Stimulated activated CD8-positive, alpha-beta memory T cell treated with anti-CD3 and anti-CD28 coated beads, Interleukin-4, amount 100 ng/mL, for 4 hours (primary cell): Measurements from ENCODE around the gene VDAC1.
A peak's percentile ranks its signal among the peaks of the same experiment; 100 is the strongest.
"Not testable (repeated sequence)": the region's sequence is repeated elsewhere in the genome, so short reads cannot be mapped to it uniquely, and the experiment has no call there.

Experiments used
- DNase-seq, 2 donors: peaks; one replicate each; pipeline ENCODE4 v3.0.0-alpha.2; 2020; ENCODE audit warnings: low read depth in 2 of 2, low spot score in 1 of 2

Gene VDAC1

DNA sequence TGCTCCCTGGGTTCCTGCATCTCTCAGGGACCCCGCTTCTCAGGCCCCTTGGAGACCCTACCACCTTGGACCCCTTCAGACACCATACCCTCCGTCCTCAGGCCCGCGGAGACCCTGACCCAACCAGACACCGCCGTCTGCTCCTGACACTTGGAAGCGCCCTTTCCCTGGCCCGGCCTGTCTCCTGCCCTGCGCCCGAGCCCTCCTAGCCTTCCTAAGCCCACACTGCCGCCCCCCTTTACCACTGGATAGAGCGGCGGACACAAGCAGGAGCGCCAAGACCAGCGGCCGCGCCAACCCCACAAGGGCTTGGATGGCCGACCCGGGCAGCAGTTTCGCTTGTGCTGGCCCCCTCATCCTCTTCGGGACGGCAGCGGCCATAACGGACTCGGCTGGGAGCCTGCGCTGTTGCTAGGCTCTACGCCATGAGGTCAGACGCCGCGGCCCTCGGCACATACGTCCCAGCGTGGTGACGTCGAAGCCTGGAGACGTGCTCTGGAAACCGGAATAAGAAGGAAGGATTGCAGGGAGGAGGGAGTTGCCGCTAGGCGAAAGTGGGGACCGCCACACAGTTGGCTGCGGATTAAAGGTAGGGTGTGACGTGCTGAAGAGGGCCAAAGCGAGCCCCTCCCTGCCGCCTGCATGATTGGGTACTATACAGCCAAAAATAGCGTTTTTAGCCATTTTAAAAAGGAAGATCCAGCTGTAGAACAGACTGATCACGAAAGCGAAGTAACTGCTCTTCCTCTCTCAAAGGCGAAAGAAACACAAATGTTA is 36.4 kb downstream of the VDAC1 start, which contains the start of gene C5orf15:
Gene C5orf15 (minus strand): TSS at position 422 of the 777 bp plus-strand sequence. CDS start 41 bp downstream, at position 381.
- DNase-seq: peak; percentile 73 to 82

DNA sequence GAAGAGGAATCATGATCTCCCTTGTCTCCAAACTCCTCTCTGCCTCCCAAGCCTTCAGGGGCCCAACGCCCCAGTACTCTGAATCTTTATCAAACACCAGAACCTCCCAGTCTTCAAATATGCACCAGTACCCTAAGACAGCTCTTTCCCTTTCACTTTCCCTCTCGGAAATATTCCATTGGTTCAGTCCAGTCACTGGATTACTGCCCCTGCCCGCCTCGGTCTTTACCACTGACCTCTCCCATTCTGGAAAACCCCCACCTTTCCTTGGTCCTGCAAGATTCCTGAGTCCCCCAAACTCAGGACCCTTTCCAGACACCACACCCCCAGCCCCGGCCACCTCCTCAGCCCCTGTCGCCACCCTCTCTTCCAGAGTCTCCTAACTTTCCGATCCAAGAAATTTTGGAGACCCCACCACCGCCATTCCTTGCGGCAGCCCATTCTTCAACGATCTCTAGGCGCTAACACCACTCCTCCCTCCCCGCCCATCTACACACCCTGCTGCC is 37.0 kb downstream of the VDAC1 start:
- no peak for DNase-seq

DNA sequence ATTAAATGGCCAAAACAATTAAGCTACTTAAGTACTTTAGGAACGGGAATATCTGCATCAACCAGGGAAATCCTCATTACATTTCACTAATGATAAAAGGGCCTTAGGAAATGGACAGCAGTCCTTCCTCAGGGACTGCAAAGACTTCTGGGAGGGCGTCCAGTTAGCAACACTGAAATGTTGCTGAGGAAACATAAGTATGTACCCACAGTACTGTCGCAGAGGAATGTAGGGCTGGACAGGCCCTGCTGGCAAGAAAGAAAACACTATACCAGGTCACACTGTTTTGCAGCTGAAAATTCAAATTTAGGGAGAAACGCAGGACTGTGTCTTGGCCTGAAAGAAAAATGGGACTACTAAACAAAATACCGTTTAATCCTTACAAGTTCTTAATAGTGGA is 37.7 kb downstream of the VDAC1 start:
- DNase-seq: no peak

DNA sequence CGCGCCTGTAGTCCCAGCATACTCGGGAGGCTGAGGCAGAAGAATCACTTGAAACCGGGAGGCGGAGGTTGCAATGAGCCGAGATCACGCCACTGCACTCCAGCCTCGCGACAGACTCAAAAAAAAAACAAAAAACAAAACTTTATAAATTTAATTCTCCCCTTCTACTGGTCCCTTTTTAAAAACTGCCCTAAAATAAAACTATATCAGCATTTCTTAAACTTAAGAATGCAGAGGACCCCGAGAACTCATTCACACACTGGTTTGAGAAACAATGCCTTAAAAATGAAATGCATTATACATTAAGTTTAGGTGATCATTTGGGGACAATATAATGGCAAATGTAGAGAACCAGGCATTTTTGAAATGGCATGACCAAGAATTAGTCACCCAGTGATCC is 38.7 kb downstream of the VDAC1 start:
- no peak for DNase-seq

DNA sequence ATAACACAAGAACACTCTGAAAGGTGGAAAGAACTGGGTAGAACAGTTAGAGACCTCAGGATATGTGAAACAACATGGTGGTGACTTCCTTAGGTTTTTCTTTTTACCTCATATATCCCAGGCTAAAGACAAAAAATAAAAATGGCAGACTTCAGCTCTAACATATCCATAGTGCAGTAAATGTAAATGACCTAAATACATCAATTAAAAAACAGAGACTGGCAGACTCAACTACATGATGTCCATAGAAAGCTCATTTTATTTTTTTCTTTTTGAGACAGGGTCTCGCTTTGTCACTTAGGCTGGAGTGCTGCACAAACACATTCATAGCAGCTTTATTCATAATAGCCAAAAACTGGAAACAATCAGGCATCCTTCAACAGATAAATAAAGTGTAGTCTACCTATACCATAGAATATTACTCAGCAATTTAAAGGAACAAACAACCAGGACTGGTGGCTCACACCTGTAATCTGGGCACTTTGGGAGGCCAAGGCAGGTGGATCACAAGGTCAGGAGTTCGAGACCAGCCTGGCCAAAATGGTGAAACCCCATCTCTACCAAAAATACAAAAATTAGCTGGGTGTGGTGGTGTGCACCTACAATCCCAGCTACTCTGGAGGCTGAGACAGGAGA is 41.2 kb downstream of the VDAC1 start:
- DNase-seq: no peak

DNA sequence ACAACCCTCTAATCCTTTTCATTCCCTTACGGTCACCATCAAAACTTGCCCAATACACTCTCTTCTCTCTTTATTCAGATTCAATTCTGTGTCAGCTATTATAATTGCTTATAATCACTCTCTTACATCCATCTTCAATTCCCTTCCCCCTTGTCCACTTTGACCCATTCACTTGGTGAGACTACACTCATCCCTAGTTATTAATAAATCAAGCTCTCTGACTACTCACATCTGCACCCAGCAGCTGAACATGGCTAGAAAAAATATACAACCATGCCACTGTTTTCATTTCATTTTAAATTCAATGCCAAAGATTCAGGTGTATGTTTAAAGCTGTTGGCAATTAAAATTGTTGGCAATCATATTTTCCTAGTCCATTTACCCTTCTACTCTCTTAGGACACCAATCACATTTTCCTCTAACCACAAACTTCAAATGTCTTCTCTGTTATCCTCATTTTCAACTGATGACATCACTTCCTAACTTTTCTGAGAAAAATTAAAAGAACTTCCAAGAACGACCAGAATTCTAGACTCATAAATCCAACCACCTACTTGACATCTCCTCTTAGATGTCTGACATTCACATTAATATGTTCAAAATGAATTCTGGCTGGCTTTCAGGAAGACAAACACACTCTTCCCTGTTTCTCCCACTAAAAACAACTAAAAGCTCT is 41.8 kb downstream of the VDAC1 start:
- no peak for DNase-seq

DNA sequence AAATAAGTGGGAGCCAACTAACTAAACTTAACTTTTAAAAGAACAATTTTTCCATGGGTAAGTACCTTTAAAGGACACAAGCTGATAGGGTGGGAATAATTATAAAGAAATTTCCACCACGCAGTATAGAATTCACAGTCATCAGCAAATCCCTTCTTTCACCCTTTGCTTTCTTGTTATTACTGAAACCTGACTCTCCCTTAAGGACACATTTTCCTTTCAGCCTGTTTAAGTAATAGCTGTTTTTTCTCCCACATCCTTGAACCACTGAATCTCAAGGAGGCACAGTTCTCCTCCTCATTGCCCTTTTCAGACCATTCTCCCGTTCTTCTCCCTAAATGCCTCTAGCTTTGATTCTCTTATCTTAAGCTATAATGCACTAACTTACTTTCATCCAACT is 42.6 kb downstream of the VDAC1 start:
- no peak for DNase-seq

DNA sequence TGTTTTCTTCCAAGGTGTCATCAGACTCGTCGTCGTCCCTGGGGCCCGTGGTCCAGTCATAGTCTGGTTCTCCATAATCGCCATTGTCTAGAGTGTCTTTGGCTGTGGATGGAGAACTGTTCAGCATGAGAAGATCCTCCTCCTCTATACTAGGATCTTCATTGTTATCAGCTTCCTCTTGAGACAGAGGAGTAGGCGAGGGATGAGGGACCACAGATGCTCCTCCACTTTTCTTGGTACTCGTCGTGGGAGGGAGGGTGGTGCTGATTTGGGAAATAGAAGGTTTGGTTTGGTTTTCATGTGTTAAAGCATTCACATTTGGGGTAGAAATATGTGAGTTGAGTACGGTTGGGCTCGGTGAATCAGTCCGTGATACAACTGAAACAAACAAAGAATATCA is 45.1 kb downstream of the VDAC1 start:
- DNase-seq: no peak

DNA sequence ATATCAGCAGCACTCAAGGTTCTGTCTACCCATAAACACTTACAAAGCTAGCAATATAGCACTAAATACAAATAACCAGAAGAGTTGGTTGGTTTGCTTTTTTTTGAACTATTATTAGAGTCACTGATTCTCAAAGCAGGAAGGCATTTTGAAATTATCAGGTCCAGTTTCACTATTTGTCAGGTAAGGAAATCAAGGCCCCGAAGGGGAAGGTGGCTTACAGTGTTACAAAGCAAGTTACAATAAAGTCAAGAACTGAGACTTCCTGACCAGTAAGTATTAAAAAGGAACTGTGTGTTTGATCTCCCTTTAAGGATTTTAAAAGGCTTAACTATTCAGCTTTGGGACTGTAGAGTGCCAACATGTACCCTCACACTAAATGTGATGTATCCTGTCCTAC is 47.2 kb downstream of the VDAC1 start:
- DNase-seq: no peak

DNA sequence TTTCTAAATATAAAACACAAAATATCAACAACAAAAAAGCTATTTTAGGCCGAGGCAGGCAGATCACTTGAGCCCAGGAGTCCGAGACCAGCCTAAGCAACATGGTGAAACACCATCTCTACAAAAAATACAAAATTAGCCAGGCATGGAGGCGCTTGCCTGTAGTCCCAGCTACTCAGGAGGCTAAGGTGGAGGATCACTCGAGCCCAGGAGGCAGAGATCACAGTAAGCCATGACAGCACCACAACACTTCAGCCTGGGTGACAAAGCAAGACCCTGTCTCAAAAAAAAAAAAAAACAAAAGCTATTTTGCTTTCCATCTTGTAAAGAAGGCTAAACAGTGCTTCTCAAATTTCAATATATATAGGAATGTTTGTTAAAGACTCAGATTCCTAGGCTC is 47.7 kb downstream of the VDAC1 start:
- no peak for DNase-seq

DNA sequence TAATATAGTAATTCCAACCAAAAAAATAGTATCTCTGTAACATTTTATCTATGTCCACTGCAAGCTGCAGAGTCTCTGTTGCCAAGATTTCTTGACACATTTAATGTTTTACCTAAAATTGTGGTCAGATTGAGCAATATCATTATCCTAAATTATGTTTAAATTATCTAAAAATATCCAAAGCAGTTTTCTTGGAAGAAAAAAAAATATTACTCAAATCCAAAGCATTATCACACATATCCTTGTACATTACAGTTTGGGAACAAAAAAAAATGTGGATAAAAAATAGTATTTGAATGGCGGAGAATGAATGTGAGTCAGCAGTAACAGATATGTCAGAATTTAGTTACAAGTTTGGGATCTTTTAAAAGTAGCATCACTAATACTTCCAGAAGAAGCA is 48.6 kb downstream of the VDAC1 start:
- DNase-seq: not testable (repeated sequence)

DNA sequence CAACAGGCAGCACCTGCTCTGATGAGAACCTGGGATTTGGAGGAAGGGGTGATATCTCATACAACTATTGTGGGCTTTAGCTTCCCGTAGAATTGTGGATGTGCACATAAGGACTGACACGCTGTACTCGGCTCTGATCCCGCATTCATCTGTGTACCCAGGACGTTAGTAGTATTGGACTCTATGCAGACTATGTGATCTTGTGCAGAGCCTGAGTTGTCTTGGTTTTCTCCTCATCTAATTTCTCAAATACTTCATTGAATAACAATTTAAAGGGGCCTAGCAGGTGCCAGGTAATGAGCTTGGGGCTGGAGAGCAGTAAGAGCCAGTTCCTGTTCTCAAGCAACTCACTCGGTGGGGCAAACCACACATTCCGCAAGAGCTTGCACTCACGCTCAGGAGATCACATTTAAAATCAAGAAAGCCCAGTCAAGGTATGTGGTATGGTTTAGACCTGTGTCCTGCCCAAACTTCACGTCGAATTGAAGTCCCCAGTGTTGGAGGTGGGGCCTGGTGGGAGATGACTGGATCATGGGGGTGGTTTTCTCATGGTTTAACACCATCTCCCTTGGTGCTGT is 51.1 kb downstream of the VDAC1 start:
- DNase-seq: no peak

DNA sequence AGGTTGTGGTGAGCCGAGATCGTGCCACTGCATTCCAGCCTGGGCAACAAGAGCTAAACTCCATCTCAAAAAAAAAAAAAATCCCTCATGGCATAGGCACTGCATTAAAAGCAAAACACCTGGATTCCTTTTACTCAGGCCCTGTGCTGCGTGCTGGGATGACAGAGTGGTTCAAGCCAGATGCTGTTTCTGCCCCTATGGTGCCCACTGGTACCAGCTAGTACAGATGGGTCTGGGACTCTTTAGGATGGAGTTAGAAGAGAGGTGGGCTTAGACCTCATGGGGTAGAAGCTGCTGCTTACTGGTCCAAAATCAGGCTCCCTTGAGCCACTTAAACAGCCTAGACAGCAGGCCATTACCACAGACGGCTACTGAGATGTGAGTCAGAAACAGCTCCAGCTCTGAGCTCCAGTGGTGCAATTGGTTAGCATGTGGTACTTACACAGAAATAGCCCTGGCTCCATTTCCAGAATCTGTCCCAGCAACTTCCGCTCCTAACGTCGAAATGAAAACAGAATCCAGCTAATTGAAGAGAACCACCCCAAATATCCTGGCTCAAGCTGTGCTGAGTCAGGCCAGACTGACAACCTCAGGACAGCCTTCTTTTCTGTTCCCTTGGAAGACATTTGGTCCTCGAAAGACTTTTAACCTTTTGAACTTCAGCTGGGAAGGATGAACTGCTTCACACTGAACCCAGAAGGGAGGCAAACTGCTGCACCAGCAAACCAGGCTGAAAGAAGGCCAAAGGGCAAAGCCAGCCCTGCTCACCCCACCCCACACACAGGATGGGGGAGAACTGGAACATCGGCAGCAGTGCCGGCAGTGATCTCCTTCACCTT is 51.8 kb downstream of the VDAC1 start:
- DNase-seq: no peak

DNA sequence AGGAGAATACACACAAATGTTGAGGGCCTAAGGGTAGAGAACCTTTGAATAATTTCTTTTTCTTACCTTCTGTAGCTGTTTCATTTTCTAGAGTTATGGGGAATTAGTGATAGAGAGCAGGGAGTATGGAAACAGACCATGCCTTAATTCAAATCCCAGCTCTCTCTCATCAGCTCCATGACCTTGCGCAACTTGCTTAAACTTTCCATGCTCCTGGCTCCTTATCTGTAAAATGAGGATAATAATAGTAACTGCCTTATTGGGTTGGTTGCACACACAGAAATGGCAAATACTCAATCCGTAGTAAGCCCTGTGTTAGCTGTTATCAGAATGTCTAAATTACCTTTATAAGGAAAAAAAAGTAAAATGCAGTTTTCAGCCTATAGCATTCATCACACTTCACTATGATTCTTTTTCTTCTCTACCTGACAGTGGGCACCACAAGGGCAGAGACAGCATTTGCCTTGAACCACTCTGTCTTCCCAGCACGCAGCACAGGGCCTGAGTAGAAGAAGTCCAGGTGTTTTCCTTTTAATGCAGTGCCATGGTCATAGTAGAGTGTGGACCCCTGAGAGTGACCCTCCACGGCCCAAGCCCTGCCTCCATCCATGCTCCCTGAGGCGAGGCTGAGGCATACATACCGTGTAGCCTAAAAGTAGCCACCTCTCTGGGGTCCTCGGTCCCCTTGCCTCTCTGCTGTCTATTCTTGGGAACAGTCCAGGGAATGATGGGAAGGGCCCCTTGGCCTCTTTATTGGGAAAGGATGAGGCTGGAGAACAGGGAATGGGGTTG is 53.8 kb downstream of the VDAC1 start:
- no peak for DNase-seq

DNA sequence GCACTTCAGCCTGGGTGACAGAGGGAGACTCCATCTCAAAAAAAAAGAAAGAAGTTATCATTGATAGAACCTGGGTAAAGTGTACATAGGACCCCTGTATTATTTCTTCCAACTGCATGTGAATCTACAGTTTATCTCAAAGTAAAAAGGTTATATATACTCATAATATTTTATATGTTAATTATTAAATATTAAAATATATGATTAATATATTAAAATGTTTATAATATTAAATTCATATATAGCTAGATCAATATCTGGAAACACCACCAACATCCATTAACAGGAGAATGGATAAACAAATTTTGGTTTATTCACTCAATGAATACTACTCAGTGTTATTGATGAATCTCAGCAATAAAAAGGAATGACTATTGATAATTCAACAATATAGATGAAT is 56.1 kb downstream of the VDAC1 start:
- DNase-seq: no peak

DNA sequence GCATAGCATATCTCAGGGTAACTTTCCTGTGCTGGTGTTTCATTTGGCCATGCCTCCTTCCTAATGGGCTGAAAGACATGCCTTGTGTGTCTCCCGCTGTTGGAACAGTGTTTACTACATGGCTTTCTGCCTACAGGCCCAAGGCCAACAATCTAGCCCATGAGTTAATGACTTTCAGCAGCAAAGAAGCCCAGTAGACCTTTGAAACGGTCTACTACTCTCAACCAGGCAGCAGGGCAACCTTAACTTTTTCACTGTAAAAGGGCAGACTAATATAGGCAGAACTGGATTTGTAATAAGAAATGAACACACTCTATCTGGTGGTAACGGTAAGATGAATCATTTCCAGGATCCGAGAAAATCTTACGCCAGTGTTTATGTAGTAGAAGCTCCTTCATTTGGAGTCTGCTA is 57.3 kb downstream of the VDAC1 start:
- DNase-seq: no peak

DNA sequence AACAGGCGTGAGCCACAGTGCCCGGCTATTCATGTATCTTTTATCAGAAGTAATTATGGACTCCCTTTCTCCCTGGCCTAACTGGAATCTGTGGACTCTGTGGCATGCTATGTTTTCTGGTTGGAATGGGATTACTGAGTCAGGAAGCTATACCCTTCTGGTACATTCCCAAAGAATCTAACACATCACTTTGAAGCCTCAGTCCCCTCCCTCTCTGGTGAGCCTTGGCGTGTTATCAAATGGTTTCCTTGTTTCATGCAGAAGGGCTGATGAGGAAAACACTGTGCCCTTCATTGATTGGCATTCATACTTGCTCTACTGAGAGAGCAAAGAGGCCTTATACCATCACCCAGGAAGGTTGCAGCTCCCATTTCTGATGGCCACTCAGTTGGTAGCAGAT is 59.2 kb downstream of the VDAC1 start:
- DNase-seq: no peak

DNA sequence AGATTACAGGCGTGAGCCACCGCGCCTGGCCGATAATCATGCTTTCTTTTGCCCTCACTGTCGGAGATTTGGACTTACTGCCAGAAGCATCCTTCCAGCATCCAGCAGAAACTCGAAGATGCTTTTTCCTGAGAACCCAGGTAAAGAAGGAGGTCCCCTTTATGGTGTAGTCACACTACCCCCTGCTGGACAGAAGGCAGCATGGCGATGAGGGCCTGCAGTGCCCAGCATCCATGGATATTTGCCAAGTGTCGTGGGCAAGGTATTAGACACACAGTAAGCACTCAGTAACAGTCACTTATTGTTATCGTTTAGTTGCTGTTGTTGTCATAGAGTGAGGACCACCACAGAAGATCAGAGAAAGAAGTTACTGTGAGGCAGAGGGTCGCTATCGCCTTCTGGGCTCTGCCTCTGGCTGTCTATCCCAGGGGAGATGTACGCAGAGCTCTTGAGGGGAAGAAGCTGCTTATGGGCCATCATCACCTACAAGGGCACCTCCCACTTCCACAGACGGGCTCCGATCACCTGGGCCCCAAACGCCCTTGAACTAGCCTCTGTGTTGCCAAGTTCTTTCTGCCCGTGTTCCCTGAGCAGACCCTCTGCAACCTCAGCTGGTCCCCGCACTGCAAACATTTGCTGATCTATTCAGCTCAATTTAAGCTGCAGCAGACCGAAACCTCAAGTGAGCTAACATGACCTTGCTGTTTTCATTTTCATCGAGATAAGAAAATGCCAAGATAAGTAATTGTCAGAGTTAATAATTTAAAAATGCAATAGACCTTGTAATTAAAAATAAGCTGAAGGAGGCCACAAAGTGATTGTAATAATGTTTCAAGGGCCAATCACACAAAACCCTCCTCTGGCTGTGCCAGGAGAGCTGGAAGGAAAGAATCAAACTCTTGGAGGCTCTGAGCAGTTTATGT is 60.3 kb downstream of the VDAC1 start:
- no peak for DNase-seq

DNA sequence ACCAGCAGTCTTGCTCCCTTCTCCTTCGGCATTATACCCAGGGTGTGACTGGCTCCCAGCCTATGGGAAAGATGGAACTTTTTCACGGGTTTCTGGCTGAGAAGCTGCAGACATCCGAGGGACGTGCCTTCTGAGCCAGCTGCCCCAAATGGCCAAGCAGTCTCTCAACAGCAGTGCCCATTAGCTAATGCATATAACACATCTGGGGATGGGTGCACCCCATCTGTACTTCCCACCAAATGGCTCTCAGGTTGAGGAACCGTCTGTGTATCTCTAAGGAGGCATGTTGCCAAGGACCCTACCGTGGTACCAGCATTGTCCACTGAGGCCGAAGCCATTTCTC is 61.3 kb downstream of the VDAC1 start:
- DNase-seq: no peak
